Measurements from ENCODE around the gene ACAT2.

ACAT2 gene

GRCh38 chr6:159801935-159802334 is 40.1 kb downstream of the ACAT2 start:
- TF ChIP-seq CTCF (IDR thresholded peaks at IDR 0.05; ENCODE audit: borderline replicate concordance, control extremely low read depth, extremely low read depth, insufficient read depth, missing control alignments) = no peak
- DNase-seq (ENCODE audit: low spot score) = no peak
- in situ Hi-C loops (cut with MboI; ENCODE audit: low sequenced_read_pairs, unreplicated experiment) = no loop called here

DNA sequence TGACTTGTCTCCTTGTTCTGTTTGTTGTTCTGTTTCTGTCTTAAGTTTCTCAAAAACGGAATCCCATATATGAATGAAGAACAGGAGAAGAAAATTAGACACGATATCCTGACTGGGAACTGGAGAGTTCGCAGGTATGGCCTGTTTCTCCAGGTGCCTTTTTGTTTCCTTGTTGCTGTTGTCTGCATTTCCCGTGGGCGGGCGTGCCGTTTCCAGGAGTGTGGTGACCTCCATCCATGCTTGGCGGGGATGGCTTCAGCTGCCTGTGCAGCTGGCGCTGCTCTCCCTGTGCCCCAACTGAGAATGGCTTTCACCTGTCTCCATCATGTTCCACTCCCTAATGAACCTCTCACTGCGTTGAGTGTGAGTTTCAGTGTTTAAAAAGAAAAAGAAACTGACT is 42.7 kb downstream of the ACAT2 start:
- in situ Hi-C loops (cut with MboI; ENCODE audit: low sequenced_read_pairs, unreplicated experiment) = no loop called here
- no peak for DNase-seq (ENCODE audit: low spot score)
- no peak for TF ChIP-seq CTCF (IDR thresholded peaks at IDR 0.05; ENCODE audit: borderline replicate concordance, control extremely low read depth, extremely low read depth, insufficient read depth, missing control alignments)

DNA sequence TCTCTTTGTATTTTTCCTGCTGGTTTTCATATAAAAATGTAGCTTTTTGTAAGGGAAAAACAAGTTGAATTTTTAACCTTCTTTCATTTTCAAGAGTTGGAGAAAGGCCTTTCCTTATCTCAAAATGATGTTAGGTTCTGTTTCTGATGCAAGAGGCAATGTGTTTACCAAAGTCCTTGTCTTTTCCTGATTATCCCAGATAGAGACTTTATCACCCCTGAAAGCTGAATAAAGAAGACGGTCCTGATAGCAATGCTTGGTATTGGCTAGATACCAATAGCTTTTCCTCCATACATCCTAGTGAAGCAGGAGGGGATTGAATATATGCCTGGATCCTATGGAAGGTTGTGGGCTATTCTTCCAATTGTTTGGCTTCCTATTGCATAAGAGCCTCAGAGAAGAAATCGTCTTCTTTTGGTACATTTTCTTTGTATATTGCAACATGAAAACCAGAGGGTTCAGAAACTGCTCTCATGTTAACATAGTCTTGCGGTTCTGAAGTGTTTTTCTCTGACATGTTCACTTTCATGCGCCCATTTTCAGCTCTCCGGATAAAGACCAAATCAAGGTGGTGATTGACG is 43.7 kb downstream of the ACAT2 start:
- in situ Hi-C loops (cut with MboI; ENCODE audit: low sequenced_read_pairs, unreplicated experiment) = no loop called here
- TF ChIP-seq CTCF (IDR thresholded peaks at IDR 0.05; ENCODE audit: borderline replicate concordance, control extremely low read depth, extremely low read depth, insufficient read depth, missing control alignments) = no peak
- no peak for DNase-seq (ENCODE audit: low spot score)

GRCh38 chr6:159806021-159806458 is 44.2 kb downstream of the ACAT2 start:
- in situ Hi-C loops (cut with MboI; ENCODE audit: low sequenced_read_pairs, unreplicated experiment) = no loop called here
- DNase-seq (ENCODE audit: low spot score) = no peak
- no peak for TF ChIP-seq CTCF (IDR thresholded peaks at IDR 0.05; ENCODE audit: borderline replicate concordance, control extremely low read depth, extremely low read depth, insufficient read depth, missing control alignments)

DNA sequence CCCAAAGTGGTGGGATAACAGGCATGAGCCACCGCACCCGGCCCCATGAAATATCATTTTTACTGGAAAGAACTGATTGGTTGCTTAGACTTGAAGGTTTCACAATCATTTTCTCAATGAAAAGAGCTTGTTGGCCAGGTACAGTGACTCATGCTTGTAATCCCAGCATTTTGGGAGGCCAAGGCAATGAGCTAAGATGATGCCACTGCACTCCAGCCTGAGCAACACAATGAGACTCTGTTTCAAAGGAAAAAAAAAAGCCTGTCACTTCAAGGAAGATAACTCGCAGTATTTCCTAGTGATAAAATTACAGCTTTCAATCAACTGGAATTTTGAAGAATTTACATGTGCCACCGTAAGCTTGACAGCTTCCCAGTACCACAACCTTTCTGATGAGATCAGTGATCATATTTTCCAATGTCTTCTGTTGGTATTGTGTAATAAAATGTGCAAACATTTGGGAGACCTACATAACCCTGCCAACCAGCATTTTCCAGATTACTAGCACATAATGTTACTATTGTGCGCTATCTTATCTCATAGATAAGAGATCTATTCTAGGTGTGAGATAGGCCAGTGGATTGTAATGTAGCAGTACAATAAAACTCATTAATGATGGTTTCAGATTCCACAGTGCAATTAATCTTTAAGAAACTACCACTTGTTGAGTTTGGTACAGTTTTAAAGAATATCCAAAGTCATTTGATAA is 45.5 kb downstream of the ACAT2 start:
- TF ChIP-seq CTCF (IDR thresholded peaks at IDR 0.05; ENCODE audit: borderline replicate concordance, control extremely low read depth, extremely low read depth, insufficient read depth, missing control alignments) = no peak
- DNase-seq (ENCODE audit: low spot score) = no peak
- in situ Hi-C loops (cut with MboI; ENCODE audit: low sequenced_read_pairs, unreplicated experiment) = no loop called here

- no peak for TF ChIP-seq CTCF (IDR thresholded peaks at IDR 0.05; ENCODE audit: borderline replicate concordance, control extremely low read depth, extremely low read depth, insufficient read depth, missing control alignments)
- in situ Hi-C loops (cut with MboI; ENCODE audit: low sequenced_read_pairs, unreplicated experiment) = no loop called here
- DNase-seq (ENCODE audit: low spot score) = no peak
These were observed 46.8 kb downstream of the ACAT2 start for GRCh38 chr6:159808647-159809046.

Data from GM13976 (cell line).